ENCODE data around the gene MISP. TPM values are rescaled to one million over a fixed set of nuclear protein-coding genes. Genes with fewer than 3 reads are reported as not detected.

The MISP gene
- total and polyA plus RNA-seq, 2 experiments from 2014 or later = 43.7 to 50.9 TPM

GRCh38 chr19:795073-795611, 44.2 kb downstream of the MISP start:
- Histone ChIP-seq H3K79me2 (peaks cover 26% of the 10 kb centered on the region), H3K4me1 (ENCODE audit: insufficient read depth) (peaks cover 10% of the 10 kb centered on the region), H3K9me2 (replicated peaks; ENCODE audit: insufficient read depth) (no peaks in the 10 kb centered on the region), H2AFZ (no peak overlapping the region), H3K4me3 (no peak overlapping the region), H3K36me3 (replicated peaks; ENCODE audit: insufficient read depth, low read depth) (no peaks in the 10 kb centered on the region), H3K27me3 (no peaks in the 10 kb centered on the region), H4K20me1 (ENCODE audit: insufficient read depth, poor library complexity, severe bottlenecking) (peaks cover 23% of the 10 kb centered on the region), H3K4me2 (no peak overlapping the region), H3K27ac (no peak overlapping the region), H3K9me3 (ENCODE audit: low read depth) (no peaks in the 10 kb centered on the region)
- no peak for TF ChIP-seq EZH2 (IDR thresholded peaks at IDR 0.05; ENCODE audit: borderline replicate concordance)
- no peak for TF ChIP-seq CTCF (IDR thresholded peaks at IDR 0.05; ENCODE audit: poor library complexity)
- no peak for TF ChIP-seq EZH2phosphoT487 (IDR thresholded peaks at IDR 0.05; ENCODE audit: low read depth, severe bottlenecking, unreplicated experiment)
- no peak for DNase-seq (ENCODE audit: low spot score)
- WGBS (ENCODE audit: low lambda C conversion rate, missing lambda C conversion rate) = 95% methylated on average over 27 of the region's 28 CpGs

GRCh38 chr19:795691-796581, 45.0 kb downstream of the MISP start:
- WGBS (ENCODE audit: low lambda C conversion rate, missing lambda C conversion rate) = 94% methylated on average over 38 of the region's 39 CpGs
- no peaks in the 10 kb centered on the region for H3K36me3 ChIP-seq (replicated peaks; ENCODE audit: insufficient read depth, low read depth)
- DNase-seq (ENCODE audit: low spot score) = no peak
- no peaks in the 10 kb centered on the region for H3K27me3 ChIP-seq
- TF ChIP-seq EZH2 (IDR thresholded peaks at IDR 0.05; ENCODE audit: borderline replicate concordance) (no peak), CTCF (IDR thresholded peaks at IDR 0.05; ENCODE audit: poor library complexity) (no peak), EZH2phosphoT487 (IDR thresholded peaks at IDR 0.05; ENCODE audit: low read depth, severe bottlenecking, unreplicated experiment) (no peak)
- peaks cover 31% of the 10 kb centered on the region for H4K20me1 ChIP-seq (ENCODE audit: insufficient read depth, poor library complexity, severe bottlenecking)
- H3K4me2 ChIP-seq = peak overlapping the region; percentile 83
- H3K79me2 ChIP-seq = peaks cover 34% of the 10 kb centered on the region
- H3K9me3 ChIP-seq (ENCODE audit: low read depth) = no peaks in the 10 kb centered on the region
- H3K4me3 ChIP-seq = peak overlapping the region; percentile 30
- H3K9me2 ChIP-seq (replicated peaks; ENCODE audit: insufficient read depth) = no peaks in the 10 kb centered on the region
- peaks cover 18% of the 10 kb centered on the region for H3K4me1 ChIP-seq (ENCODE audit: insufficient read depth)
- peak overlapping the region; percentile 55 for H2AFZ ChIP-seq
- peak overlapping the region; percentile 82 for H3K27ac ChIP-seq

GRCh38 chr19:796692-797527, 46.0 kb downstream of the MISP start, which contains the start of gene PTBP1:
Gene PTBP1, plus strand, starts transcription at chr19:797452. Its CDS starts 46 bp downstream, at chr19:797498.
- TF ChIP-seq EZH2phosphoT487 (IDR thresholded peaks at IDR 0.05; ENCODE audit: low read depth, severe bottlenecking, unreplicated experiment) (no peak), EZH2 (IDR thresholded peaks at IDR 0.05; ENCODE audit: borderline replicate concordance) (no peak), CTCF (IDR thresholded peaks at IDR 0.05; ENCODE audit: poor library complexity) (no peak)
- Histone ChIP-seq H3K4me3 (peak within 1 kb of the TSS; percentile 100), H2AFZ (peak within 1 kb of the TSS; percentile 55), H3K27me3 (no peaks in the 10 kb centered on the region), H3K4me1 (ENCODE audit: insufficient read depth) (peaks cover 27% of the 10 kb centered on the region), H3K9me3 (ENCODE audit: low read depth) (no peaks in the 10 kb centered on the region), H3K36me3 (replicated peaks; ENCODE audit: insufficient read depth, low read depth) (no peaks in the 10 kb centered on the region), H3K79me2 (peaks cover 44% of the 10 kb centered on the region), H4K20me1 (ENCODE audit: insufficient read depth, poor library complexity, severe bottlenecking) (peaks cover 41% of the 10 kb centered on the region), H3K27ac (peak within 1 kb of the TSS; percentile 97), H3K4me2 (peak within 1 kb of the TSS; percentile 98), H3K9me2 (replicated peaks; ENCODE audit: insufficient read depth) (no peaks in the 10 kb centered on the region)
- 3% methylated on average over 52 of the region's 83 CpGs for WGBS (ENCODE audit: low lambda C conversion rate, missing lambda C conversion rate)
- DNase-seq (ENCODE audit: low spot score) = peak; percentile 100

Data from hepatocyte (in vitro differentiated cells).